SU-DHL-6 (cell line): Measurements from ENCODE around the gene CDH13.

Source experiments
- EZH2phosphoT487 ChIP-seq: fragments of 200-600 bp; sonication (generic), shearing (Covaris generic); conservative IDR thresholded peaks from 2 replicates; pipeline ENCODE4 v1.6.1; 2018; ENCODE audit warnings: mild to moderate bottlenecking, antibody characterized with exemption, low read length, moderate library complexity, mixed read lengths
- TF ChIP-seq, protein P1 (sequence below): fragments of 200-600 bp; sonication (generic); IDR thresholded peaks from one replicate; pipeline ENCODE4 v1.5.1; 2017; ENCODE audit warnings: antibody characterized with exemption, mild to moderate bottlenecking, low read length, moderate library complexity; ENCODE audit not compliant: insufficient read depth, poor library complexity, severe bottlenecking

DNA sequence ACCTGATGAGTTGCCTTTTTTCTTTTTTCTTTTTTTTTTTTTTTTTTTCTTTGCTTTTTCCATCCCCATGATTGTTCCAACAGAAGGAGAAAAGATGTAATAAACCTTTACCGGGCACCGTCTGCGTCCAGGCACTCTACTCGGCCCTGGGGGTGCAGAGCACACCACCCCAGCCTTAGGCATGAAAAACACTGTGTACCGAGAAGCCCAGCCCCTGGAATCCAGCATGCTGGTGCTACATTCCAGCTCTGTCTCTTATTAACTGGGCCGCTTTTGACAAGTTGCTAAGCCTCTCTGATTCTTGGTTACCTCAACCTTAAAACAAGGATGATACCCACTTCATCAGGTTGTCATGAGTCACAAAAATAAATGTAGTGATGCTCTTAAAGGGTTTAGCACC, 1117.0 kb downstream of the CDH13 start:
- TF ChIP-seq, protein P1, sequence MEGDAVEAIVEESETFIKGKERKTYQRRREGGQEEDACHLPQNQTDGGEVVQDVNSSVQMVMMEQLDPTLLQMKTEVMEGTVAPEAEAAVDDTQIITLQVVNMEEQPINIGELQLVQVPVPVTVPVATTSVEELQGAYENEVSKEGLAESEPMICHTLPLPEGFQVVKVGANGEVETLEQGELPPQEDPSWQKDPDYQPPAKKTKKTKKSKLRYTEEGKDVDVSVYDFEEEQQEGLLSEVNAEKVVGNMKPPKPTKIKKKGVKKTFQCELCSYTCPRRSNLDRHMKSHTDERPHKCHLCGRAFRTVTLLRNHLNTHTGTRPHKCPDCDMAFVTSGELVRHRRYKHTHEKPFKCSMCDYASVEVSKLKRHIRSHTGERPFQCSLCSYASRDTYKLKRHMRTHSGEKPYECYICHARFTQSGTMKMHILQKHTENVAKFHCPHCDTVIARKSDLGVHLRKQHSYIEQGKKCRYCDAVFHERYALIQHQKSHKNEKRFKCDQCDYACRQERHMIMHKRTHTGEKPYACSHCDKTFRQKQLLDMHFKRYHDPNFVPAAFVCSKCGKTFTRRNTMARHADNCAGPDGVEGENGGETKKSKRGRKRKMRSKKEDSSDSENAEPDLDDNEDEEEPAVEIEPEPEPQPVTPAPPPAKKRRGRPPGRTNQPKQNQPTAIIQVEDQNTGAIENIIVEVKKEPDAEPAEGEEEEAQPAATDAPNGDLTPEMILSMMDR: no peak
- TF ChIP-seq EZH2phosphoT487: no peak
